ENCODE results near the gene CHP1.
"Not testable (repeated sequence)": the region's sequence is repeated elsewhere in the genome, so short reads cannot be mapped to it uniquely, and the experiment has no call there.

GRCh38 chr15:41320805-41321330, 89.8 kb downstream of the CHP1 start:
- not testable (repeated sequence) for TF ChIP-seq CTCF (conservative IDR thresholded peaks at IDR 0.05; ENCODE audit: low read depth, low read length); EZH2 (IDR thresholded peaks at IDR 0.05; ENCODE audit: borderline replicate concordance, low read depth, low read length, poor library complexity, severe bottlenecking)

Data from A673 (cell line).